K562 (cell line): ENCODE data around the gene CRIP3. TPM values are rescaled to one million over a fixed set of nuclear protein-coding genes. Genes with fewer than 3 reads are reported as not detected.
A peak's percentile ranks its signal among the peaks of the same experiment; 100 is the strongest.

ENCODE experiments used
- ATAC-seq: fragments of 200-7000 bp; cut with Tn5 transposase; 3 replicates; pipeline ENCODE4 v1.9.1; 2020; ENCODE audit warnings: moderate library complexity
- BruUV-seq: library from RNA; stranded (reverse); fragments of 400-500 nt; replicated peaks from 2 replicates; lab custom pipeline; 2021; lab: Mats Ljungman, UMichigan
- CTCF ChIA-PET: fragments of 300-600 bp; formaldehyde crosslinking; extraction: SDS; loops from one replicate; lab custom pipeline; 2021; ENCODE audit warnings: low intra/inter-chr PET ratio; lab: Yijun Ruan, JAX
- POLR2A ChIA-PET: fragments of 300-600, 350-650 bp; sonication (Branson Sonifier 250); formaldehyde crosslinking; extraction: SDS; loops from one replicate; lab custom pipeline; 2021; ENCODE audit warnings: antibody characterized with exemption, inconsistent platforms; lab: Yijun Ruan, JAX
- DNase-seq, 4 experiments: peaks; one replicate each; pipeline versions ENCODE4 v3.0.0 to v3.0.0-alpha.2; 2011 to 2018; ENCODE audit warnings: low spot score in 3 of 4, mixed read lengths in 3 of 4; ENCODE audit errors: extremely low read depth in 1 of 4
- FAIRE-seq: peaks from 2 replicates; lab custom pipeline; 2011; peaks lifted over from hg19 to GRCh38; lab: Jason Lieb, UNC
- H2AFZ ChIP-seq: 2 replicates; pipeline ENCODE4 v1.6.0; 2011; ENCODE audit warnings: low read depth, low read length, control low read depth, inconsistent platforms
- H3K27ac ChIP-seq: fragments of 200-600 bp; 3 replicates; pipeline ENCODE4 v1.8.0; 2011; ENCODE audit warnings: low read depth, mild to moderate bottlenecking, control low read depth, inconsistent platforms, low read length, moderate library complexity, mixed read lengths; ENCODE audit errors: extremely low read depth
- H3K27me3 ChIP-seq, 2 experiments: fragments of 300-600 bp in 1 of 2; 2 replicates in 1 of 2; 3 replicates in 1 of 2; pipeline versions ENCODE4 v1.6.0 to v1.8.0; 2011; ENCODE audit warnings: inconsistent platforms in 2 of 2, low read length in 2 of 2, mild to moderate bottlenecking in 1 of 2, mixed read lengths in 1 of 2, moderate library complexity in 1 of 2; ENCODE audit not compliant: control insufficient read depth in 2 of 2, insufficient read depth in 2 of 2
- H3K36me3 ChIP-seq: fragments of 300-600 bp; 3 replicates; pipeline ENCODE4 v1.8.0; 2011; ENCODE audit warnings: mild to moderate bottlenecking, low read length, inconsistent platforms; ENCODE audit not compliant: control insufficient read depth, insufficient read depth
- H3K4me1 ChIP-seq, 2 experiments: fragments of 200-600 bp in 1 of 2; replicated peaks in 1 of 2; 2 replicates in 1 of 2; 3 replicates in 1 of 2; pipeline versions ENCODE4 v1.5.1 to v1.8.0; 2011; ENCODE audit warnings: inconsistent platforms in 2 of 2, low read length in 2 of 2, mild to moderate bottlenecking in 1 of 2, mixed read lengths in 1 of 2, moderate library complexity in 1 of 2; ENCODE audit not compliant: control insufficient read depth in 2 of 2, insufficient read depth in 2 of 2
- H3K4me2 ChIP-seq: 2 replicates; pipeline ENCODE4 v1.6.1; 2011; ENCODE audit warnings: low read length, control low read depth, inconsistent platforms, mixed read lengths; ENCODE audit not compliant: insufficient read depth
- H3K4me3 ChIP-seq: fragments of 200-600 bp; sonication (generic), shearing (Covaris generic); 2 replicates; pipeline ENCODE4 v1.5.1; 2016; ENCODE audit warnings: control low read depth, inconsistent platforms
- H3K79me2 ChIP-seq: fragments of 200-600 bp; 3 replicates; pipeline ENCODE4 v1.8.0; 2011; ENCODE audit warnings: low read length, inconsistent platforms; ENCODE audit not compliant: control insufficient read depth, insufficient read depth
- H3K9ac ChIP-seq, 2 experiments: 2 replicates each; pipeline versions ENCODE4 v1.6.0 to v1.6.1; 2011; ENCODE audit warnings: low read depth in 2 of 2, low read length in 2 of 2, control low read depth in 1 of 2, inconsistent platforms in 1 of 2, mild to moderate bottlenecking in 1 of 2, mixed read lengths in 1 of 2; ENCODE audit not compliant: insufficient read depth in 1 of 2
- H3K9me1 ChIP-seq: one replicate; pipeline ENCODE4 v1.6.0; 2011; ENCODE audit warnings: inconsistent platforms, mild to moderate bottlenecking, low read length, moderate library complexity; ENCODE audit not compliant: control insufficient read depth, insufficient read depth
- H3K9me3 ChIP-seq: replicated peaks from 2 replicates; pipeline ENCODE4 v1.5.1; 2011; ENCODE audit warnings: low read depth, low read length, inconsistent platforms; ENCODE audit not compliant: control insufficient read depth, insufficient read depth
- H4K20me1 ChIP-seq: replicated peaks from 2 replicates; pipeline ENCODE4 v1.6.1; 2011; ENCODE audit warnings: low read length, inconsistent platforms, mixed read lengths; ENCODE audit not compliant: control insufficient read depth, insufficient read depth
- AFF1 ChIP-seq, 2 experiments: fragments of 450-650 bp; IDR thresholded peaks; 2 replicates each; pipeline ENCODE4 v1.6.1; 2018; ENCODE audit warnings: mild to moderate bottlenecking in 2 of 2, low read depth in 1 of 2; ENCODE audit not compliant: partially characterized antibody in 2 of 2
- C11orf30 ChIP-seq: fragments of 450-650 bp; IDR thresholded peaks from 2 replicates; pipeline ENCODE4 v1.6.1; 2016; ENCODE audit warnings: low read depth, mild to moderate bottlenecking
- FOXP1 ChIP-seq: sonication (generic); formaldehyde crosslinking; IDR thresholded peaks from 2 replicates; pipeline ENCODE4 v1.8.0; 2022; ENCODE audit warnings: mild to moderate bottlenecking, missing genetic modification reagents
- KLF16 ChIP-seq: IDR thresholded peaks from 2 replicates; pipeline ENCODE4 v1.6.1; 2016; ENCODE audit warnings: antibody characterized with exemption
- SNIP1 ChIP-seq: fragments of 450-650 bp; IDR thresholded peaks from 2 replicates; pipeline ENCODE4 v1.7.1; 2017; ENCODE audit warnings: low read depth, mild to moderate bottlenecking
- USF1 ChIP-seq: sonication (generic); formaldehyde crosslinking; IDR thresholded peaks from 2 replicates; pipeline ENCODE4 v1.9.0; 2022; ENCODE audit warnings: mild to moderate bottlenecking, missing genetic modification reagents
- ZBTB34 ChIP-seq: fragments of 250-450 bp; sonication (Bioruptor Pico); IDR thresholded peaks from 2 replicates; pipeline ENCODE4 v1.8.0; 2021; ENCODE audit warnings: mild to moderate bottlenecking, moderate library complexity
- ZBTB7A ChIP-seq: IDR thresholded peaks from 2 replicates; pipeline ENCODE4 v1.6.1; 2011; ENCODE audit warnings: low read depth, mild to moderate bottlenecking, low read length, moderate library complexity, borderline replicate concordance; ENCODE audit not compliant: control insufficient read depth
- ZNF589 ChIP-seq: fragments of 200-800 bp; sonication (Bioruptor generic); IDR thresholded peaks from 2 replicates; pipeline ENCODE4 v1.6.1; 2016; ENCODE audit warnings: low read depth, missing genetic modification characterization, missing compliant biosample characterization
- WGBS: fragments of 100-300 bp; shearing (Covaris generic); methylation state at CpG from one replicate; pipeline ENCODE4 v1.1.6; 2016; ENCODE audit warnings: low coverage, mixed read lengths; ENCODE audit not compliant: insufficient coverage; ENCODE audit errors: missing lambda C conversion rate; 5-methylcytosine and 5-hydroxymethylcytosine counted together
- in situ Hi-C: fragments of 300-500 bp; cut with MboI; formaldehyde crosslinking; loops from 4 replicates; pipeline ENCODE4 v1.15.0; 2018; ENCODE audit warnings: inconsistent platforms, mixed read lengths
- intact Hi-C: fragments of 100-400 bp; cut with micrococcal nuclease; formaldehyde crosslinking; loops from 2 replicates; pipeline ENCODE4 v1.14.2; 2022
- polyA plus RNA-seq, 8 experiments: library from polyadenylated mRNA; depleted of rRNA in 4 of 8; stranded (reverse) in 5 of 8; unstranded in 3 of 8; fragments of >200 nt; fragmentation: Nextera tagmentation in 2 of 8; fragmentation: Illumina TruSeq in 1 of 8; extraction: Ambion mirVana in 2 of 8; extraction: Trizol in 1 of 8; gene quantifications; 2 replicates each; pipeline versions ENCODE4 v1.2.1 to v1.2.3, GENCODE V29; 2011 to 2014; ENCODE audit warnings: inconsistent platforms in 1 of 8, missing spikeins in 1 of 8
- total RNA-seq, 7 experiments: library from RNA; depleted of rRNA in 6 of 7; stranded (reverse); fragments of >200 nt in 6 of 7; fragmentation: Illumina TruSeq in 2 of 7; extraction: Trizol in 2 of 7; gene quantifications; 2 replicates each; pipeline versions ENCODE4 v1.2.1 to v1.2.3, GENCODE V29; 2011 to 2021; ENCODE audit warnings: low replicate concordance in 1 of 7

The CRIP3 gene
- total and polyA plus RNA-seq, 9 of the 15 experiments (the other 6 are each of a cell fraction or from before 2014, with no cell fraction given) = 0.36 to 2.1 (median 0.87) TPM

GRCh38 chr6:43263314-43264178, 45.1 kb downstream of the CRIP3 start (continued):
- no peak for TF ChIP-seq ZBTB34 (CRISPR knock-in tag)
- TF ChIP-seq KLF16 = peak; percentile 48; the same call in 1 of the 2 replicates
- no peak for TF ChIP-seq C11orf30

GRCh38 chr6:43262780-43263313, 45.8 kb downstream of the CRIP3 start:
- CTCF ChIA-PET = interaction anchor here (0.7 to 1.7 kb wide), 6 partner anchors 68 to 244 kb away, joined by 3 to 11 read pairs (median 4); no protein-coding TSS in a partner anchor
- POLR2A ChIA-PET = interaction anchor here (0.6 to 1.6 kb wide), 5 partner anchors 9 to 279 kb away, joined by 3 to 7 read pairs (median 4); partner anchors contain the start of gene PPP2R5D
- H3K27ac ChIP-seq = no peak overlapping the region
- no peak overlapping the region for H3K4me3 ChIP-seq
- H3K9me1 ChIP-seq = no peaks in the 10 kb centered on the region
- DNase-seq = no peak
- no peak overlapping the region for H2AFZ ChIP-seq
- no peaks in the 10 kb centered on the region for H3K79me2 ChIP-seq
- in situ Hi-C loops (loop anchor here (5.0 kb wide), 1 partner anchor 229 kb away; no protein-coding TSS in a partner anchor), intact Hi-C loops (loop anchor here (1.0 to 10.0 kb wide), 5 partner anchors 71 to 812 kb away; no protein-coding TSS in a partner anchor)
- WGBS = 44% methylated on average over 34 of the region's 39 CpGs
- no peaks in the 10 kb centered on the region for H3K9me3 ChIP-seq
- peaks cover 9 to 33% of the 10 kb centered on the region in 2 experiments for H3K4me1 ChIP-seq
- no peak for FAIRE-seq
- H3K36me3 ChIP-seq = no peaks in the 10 kb centered on the region
- no TSS peak for BruUV-seq
- H3K4me2 ChIP-seq = no peak overlapping the region
- peaks cover 4% of the 10 kb centered on the region; the same call in 1 of the 2 replicates for H4K20me1 ChIP-seq
- peak overlapping the region in 1 of 2 experiments; percentile 56; a peak in 1 of 4 replicates for H3K9ac ChIP-seq
- peaks cover 6 to 21% of the 10 kb centered on the region in 2 experiments; a peak in 4 of 5 replicates for H3K27me3 ChIP-seq
- no peak for ATAC-seq
- TF ChIP-seq FOXP1 (CRISPR knock-in tag) = no peak
- no peak for TF ChIP-seq AFF1 (IDR thresholded peaks at IDR 0.05; ENCODE audit: low read depth in 1 of 2, partially characterized antibody in 2 of 2)
- 0 out of 2 replicates have a peak, but pooled peaks have one; percentile 2 for TF ChIP-seq USF1 (CRISPR knock-in tag)
- no peak for TF ChIP-seq SNIP1
- TF ChIP-seq ZBTB7A = 0 out of 2 replicates have a peak, but pooled peaks have one; percentile 2
- TF ChIP-seq ZNF589 (CRISPR knock-in tag) = no peak
- no peak for TF ChIP-seq ZBTB34 (CRISPR knock-in tag)
